ENCODE measurements around the gene PTPA.

- TF ChIP-seq YY1 (IDR thresholded peaks at IDR 0.05; ENCODE audit: insufficient read depth, insufficient read length) (no peak), ZNF274 (IDR thresholded peaks at IDR 0.05; ENCODE audit: low read depth, low read length) (no peak), SUZ12 (IDR thresholded peaks at IDR 0.05; ENCODE audit: extremely low read depth, insufficient read depth, insufficient read length) (no peak)
Observed at GRCh38 chr9:129077236-129077635, 34.0 kb upstream of the PTPA start.
